DMS79 (cell line): Measurements from ENCODE around the gene CPNE8.

Experiments used
- DNase-seq: peaks from one replicate; lab custom pipeline; 2025; lab: John Stamatoyannopoulos, UW

Gene CPNE8

GRCh38 chr12:38895446-38895845, 9.9 kb downstream of the CPNE8 start:
- DNase-seq, result no peak

- DNase-seq, result no peak
Observed at GRCh38 chr12:38892976-38893375, 12.4 kb downstream of the CPNE8 start.

DNA sequence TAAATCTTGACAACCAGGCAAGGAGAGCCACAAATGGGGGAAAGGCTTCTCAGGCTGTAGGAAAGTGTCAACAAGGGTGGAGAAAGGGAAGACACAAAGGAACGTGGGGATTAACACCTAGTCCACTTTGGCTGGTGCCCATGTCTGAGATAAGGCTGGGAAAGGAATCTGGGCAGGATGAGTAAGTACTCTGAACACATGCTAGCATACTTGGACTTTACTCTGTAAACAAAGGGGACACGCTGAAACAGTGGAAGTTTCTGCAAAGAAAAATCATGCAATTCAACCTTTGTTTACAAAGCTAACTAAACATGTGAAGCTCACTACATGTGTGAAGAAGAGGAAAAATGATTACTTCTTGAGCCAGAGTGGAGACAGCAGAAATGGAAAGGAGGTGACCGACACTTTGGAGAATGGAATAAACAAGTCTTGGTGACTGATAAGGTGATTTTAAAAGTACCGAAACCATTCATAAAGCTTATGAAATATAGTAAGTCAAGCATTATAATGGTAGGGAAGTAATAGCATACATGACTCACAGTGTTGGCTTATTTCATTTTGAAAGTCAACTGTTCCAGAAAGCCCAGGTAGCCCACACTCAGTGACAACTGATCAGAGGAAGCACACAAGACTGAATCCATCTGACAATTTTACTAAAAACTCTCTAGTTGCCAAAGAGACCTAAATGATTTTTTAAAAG, 13.2 kb downstream of the CPNE8 start:
- no peak for DNase-seq

GRCh38 chr12:38890102-38890855, 15.1 kb downstream of the CPNE8 start:
- DNase-seq, result no peak

GRCh38 chr12:38889297-38889815, 16.0 kb downstream of the CPNE8 start:
- no peak for DNase-seq

GRCh38 chr12:38887770-38888169, 17.6 kb downstream of the CPNE8 start:
- no peak for DNase-seq

DNA sequence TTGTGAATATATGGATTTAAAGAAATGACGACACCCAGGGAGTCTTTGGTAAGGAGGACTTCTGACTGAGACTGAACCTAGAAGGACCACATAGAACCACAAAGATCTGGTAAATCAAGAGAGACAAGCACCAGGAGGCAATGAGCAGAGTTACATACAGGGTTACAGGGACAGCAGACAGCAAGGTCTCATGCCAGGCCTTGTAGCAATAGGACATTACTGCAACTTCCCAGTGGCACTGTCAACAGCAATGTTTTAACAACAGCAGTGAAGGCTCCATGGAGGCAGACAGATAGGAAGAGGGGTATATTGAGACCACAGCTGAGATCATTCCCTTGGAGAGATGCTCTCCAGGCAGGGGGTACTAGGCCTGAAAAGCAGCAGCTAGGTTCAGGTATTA, 18.5 kb downstream of the CPNE8 start:
- DNase-seq, result no peak

DNA sequence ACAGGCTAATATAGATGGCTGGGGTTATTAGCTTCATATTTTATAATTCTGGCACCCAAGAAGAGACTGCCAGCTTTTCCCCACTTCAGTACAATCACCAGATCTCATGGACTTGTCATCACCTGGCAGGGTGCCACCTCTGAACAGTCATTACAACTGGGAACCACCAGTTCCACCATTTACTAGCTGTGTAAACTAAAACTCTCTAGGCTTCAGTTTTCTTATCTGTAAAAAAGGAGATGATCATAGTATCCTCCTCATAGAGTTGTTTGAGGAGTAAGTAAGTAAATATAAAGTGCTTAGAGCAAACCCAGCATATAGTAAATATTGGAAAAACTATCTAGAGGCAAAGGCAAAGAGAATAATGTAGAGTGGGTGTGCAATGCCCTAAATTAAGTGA, 19.3 kb downstream of the CPNE8 start:
- DNase-seq, result no peak

DNA sequence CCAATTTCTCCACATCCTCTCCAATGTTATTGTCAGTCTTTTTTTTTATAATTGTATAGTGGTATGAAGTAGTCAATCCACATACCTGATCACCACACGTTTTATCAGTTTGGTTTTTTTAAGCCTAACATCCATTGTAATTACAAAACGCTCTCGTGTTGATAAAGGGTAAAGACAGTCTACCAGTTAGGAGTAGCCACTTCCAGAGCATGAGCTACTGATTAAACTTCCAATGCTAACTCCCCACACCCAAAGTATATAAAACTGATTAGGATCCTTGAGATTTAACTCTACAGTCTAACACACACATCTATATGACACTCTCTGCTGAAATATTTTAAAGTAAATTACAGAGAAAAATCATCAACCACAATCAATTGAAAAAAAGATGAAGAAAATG, 20.7 kb downstream of the CPNE8 start:
- no peak for DNase-seq

- no peak for DNase-seq
Observed at GRCh38 chr12:38883629-38884134, 21.7 kb downstream of the CPNE8 start.

DNA sequence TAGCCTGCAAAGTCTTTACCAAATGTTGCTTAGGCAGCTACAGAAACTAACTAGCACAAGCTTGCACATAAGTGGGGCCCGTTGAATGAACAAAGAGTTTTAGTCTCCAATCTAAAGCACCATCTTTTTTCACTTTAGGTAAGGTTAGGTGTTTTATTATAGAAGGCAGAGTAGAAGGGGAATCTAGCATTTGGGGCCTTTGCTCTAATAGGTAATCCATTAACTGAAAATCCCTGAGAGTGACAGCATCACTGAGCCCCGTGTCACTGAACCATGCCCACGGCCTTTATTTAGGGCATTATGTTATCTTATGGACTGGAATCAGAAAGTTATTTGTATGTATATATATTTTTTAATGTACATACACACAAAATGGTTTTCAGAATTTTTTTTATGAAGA, 25.1 kb downstream of the CPNE8 start:
- no peak for DNase-seq

- no peak for DNase-seq
Observed at GRCh38 chr12:38878986-38879385, 26.4 kb downstream of the CPNE8 start.

GRCh38 chr12:38878333-38878705, 27.1 kb downstream of the CPNE8 start:
- DNase-seq, result no peak

- no peak for DNase-seq
Observed at GRCh38 chr12:38875586-38876228, 29.7 kb downstream of the CPNE8 start.

- no peak for DNase-seq
Observed at GRCh38 chr12:38872561-38872960, 32.8 kb downstream of the CPNE8 start.

DNA sequence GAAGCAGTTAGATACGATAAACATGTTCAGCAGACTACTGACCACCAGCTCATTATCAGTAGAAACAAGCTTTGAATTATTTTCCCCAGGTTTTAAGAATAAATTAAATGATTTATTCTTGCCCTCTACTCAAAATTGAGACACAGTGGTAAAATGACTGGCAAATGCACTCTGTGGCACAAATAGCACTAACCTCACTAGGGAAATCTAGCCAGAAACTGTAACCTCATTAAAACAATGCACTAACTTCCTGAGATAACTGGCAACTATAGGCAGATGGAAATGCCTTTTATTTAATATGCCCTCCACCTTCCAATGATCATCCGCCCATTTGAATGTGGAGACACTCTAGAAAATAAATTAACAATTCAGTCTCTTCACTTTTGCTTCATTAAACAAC, 33.2 kb downstream of the CPNE8 start:
- DNase-seq, result no peak

- DNase-seq, result no peak
Observed at GRCh38 chr12:38869036-38869435, 36.4 kb downstream of the CPNE8 start.

DNA sequence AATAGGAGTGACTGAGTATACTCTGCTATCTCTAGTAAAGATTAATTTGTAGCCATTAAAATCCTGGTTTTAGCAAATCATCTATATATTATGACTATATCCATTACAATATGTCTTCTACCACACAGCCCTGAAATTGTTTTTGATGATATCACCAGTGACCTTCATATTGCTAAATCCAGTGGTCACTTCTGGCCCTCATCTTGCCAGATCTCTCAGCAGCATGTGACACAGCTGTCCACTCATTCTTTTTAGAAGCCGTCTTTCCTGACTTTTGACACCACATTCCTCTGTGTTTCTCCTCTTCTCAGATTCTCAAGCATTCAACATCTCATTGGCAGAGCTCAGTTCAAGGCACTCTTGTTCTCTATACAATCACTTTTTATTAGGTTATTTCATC, 54.9 kb downstream of the CPNE8 start:
- DNase-seq, result no peak

GRCh38 chr12:38847247-38847646, 58.1 kb downstream of the CPNE8 start:
- DNase-seq, result no peak

- DNase-seq, result no peak
Observed at GRCh38 chr12:38844267-38844666, 61.1 kb downstream of the CPNE8 start.

- DNase-seq, result no peak
Observed at GRCh38 chr12:38838056-38838850, 67.1 kb downstream of the CPNE8 start.

DNA sequence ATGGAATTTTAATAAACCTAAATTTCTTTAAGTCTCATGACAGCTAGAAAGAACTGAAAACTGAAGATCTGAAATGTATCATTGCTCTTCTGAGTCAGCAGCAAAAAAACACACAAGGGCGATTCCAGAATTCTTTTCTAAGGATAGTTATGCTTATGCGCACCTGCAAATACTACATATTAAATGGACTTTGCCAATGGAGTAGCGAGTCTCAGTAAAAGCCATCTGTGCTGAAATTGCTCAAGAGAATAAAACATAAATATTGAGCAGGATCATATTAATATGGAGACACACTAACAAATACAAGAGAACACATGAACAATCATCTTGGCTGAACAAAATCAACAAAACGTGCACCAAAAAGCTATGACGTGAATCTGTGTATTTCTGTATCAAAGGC, 73.7 kb downstream of the CPNE8 start:
- DNase-seq, result no peak
